ENCODE data around the gene F5. TPM values are rescaled to one million over a fixed set of nuclear protein-coding genes. Genes with fewer than 3 reads are reported as not detected.
A peak's percentile ranks its signal among the peaks of the same experiment; 100 is the strongest.

Gene F5
- total and polyA plus RNA-seq, 2 of the 13 experiments (the other 11 are each of a cell fraction or from before 2014, with no cell fraction given), result 38.3 to 64.0 TPM

- peak; percentile 37; the same call in 1 of the 2 replicates for TF ChIP-seq MXD1 (CRISPR knock-in tag; IDR thresholded peaks at IDR 0.05)
- TF ChIP-seq ZHX2 (IDR thresholded peaks at IDR 0.05; ENCODE audit: low read depth), result no peak
- 0 out of 2 replicates have a peak, but pooled peaks have one; percentile 26 for TF ChIP-seq ZHX2 (CRISPR knock-in tag; IDR thresholded peaks at IDR 0.05; ENCODE audit: borderline replicate concordance)
- peak; percentile 33; the same call in 1 of the 2 replicates for TF ChIP-seq TFDP1 (CRISPR knock-in tag; IDR thresholded peaks at IDR 0.05; ENCODE audit: borderline replicate concordance)
- TF ChIP-seq DNMT1 (CRISPR knock-in tag; IDR thresholded peaks at IDR 0.05), result peak; percentile 28; the same call in 1 of the 2 replicates
- peak; percentile 49; the same call in 1 of the 2 replicates for TF ChIP-seq PRDM10 (CRISPR knock-in tag; IDR thresholded peaks at IDR 0.05; ENCODE audit: low read depth)
- peak; percentile 71 for TF ChIP-seq CHD4 (IDR thresholded peaks at IDR 0.05; ENCODE audit: borderline replicate concordance, low read length)
- TF ChIP-seq ZBTB43 (CRISPR knock-in tag; conservative IDR thresholded peaks at IDR 0.05), result peak; percentile 58; the same call in 1 of the 2 replicates
- TF ChIP-seq SETDB1 (CRISPR knock-in tag; IDR thresholded peaks at IDR 0.05; ENCODE audit: borderline replicate concordance), result no peak
- TF ChIP-seq ZNF546 (CRISPR knock-in tag; conservative IDR thresholded peaks at IDR 0.05), result no peak
- peak; percentile 28; the same call in 1 of the 2 replicates for TF ChIP-seq HNF1B (CRISPR knock-in tag; IDR thresholded peaks at IDR 0.05)
- TF ChIP-seq DR1 (CRISPR knock-in tag; IDR thresholded peaks at IDR 0.05), result peak; percentile 85
These were observed at the start of gene F5 (continued) for GRCh38 chr1:169586395-169587255.

Data from HepG2 (cell line).